Large intestine (tissue), 3 donors: ENCODE data around the gene ZNF697. TPM values are rescaled to one million over a fixed set of nuclear protein-coding genes. Genes with fewer than 3 reads are reported as not detected.
"Not testable (repeated sequence)": the region's sequence is repeated elsewhere in the genome, so short reads cannot be mapped to it uniquely, and the experiment has no call there.

ENCODE experiments used
- DNase-seq, 2 donors: peaks; one replicate each; pipeline versions ENCODE4 v3.0.0 to v3.0.0-alpha.2; 2013
- H3K27ac ChIP-seq: one replicate; pipeline ENCODE4 v1.5.1; 2013; ENCODE audit warnings: low read length
- H3K27me3 ChIP-seq: 2 replicates; pipeline ENCODE4 v1.6.1; 2013; ENCODE audit warnings: low read length; ENCODE audit not compliant: control insufficient read depth, insufficient read depth
- H3K36me3 ChIP-seq: 2 replicates; pipeline ENCODE4 v1.6.1; 2013; ENCODE audit warnings: low read length; ENCODE audit not compliant: control insufficient read depth, insufficient read depth
- H3K4me1 ChIP-seq: one replicate; pipeline ENCODE4 v1.6.1; 2013; ENCODE audit warnings: low read length; ENCODE audit not compliant: control insufficient read depth, insufficient read depth
- H3K4me3 ChIP-seq: one replicate; pipeline ENCODE4 v1.5.1; 2013; ENCODE audit warnings: low read length
- H3K9me3 ChIP-seq: one replicate; pipeline ENCODE4 v1.6.1; 2013; ENCODE audit warnings: mild to moderate bottlenecking, low read depth, low read length, moderate library complexity; ENCODE audit not compliant: control insufficient read depth
- WGBS: methylation state at CpG from one replicate; pipeline ENCODE4 v1.1.5; 2013; ENCODE audit warnings: low lambda C conversion rate; ENCODE audit not compliant: insufficient coverage; 5-methylcytosine and 5-hydroxymethylcytosine counted together
- polyA plus RNA-seq: library from polyadenylated mRNA; unstranded; fragments of 120-200 nt; gene quantifications from one replicate; pipeline ENCODE4 v1.2.1, GENCODE V29; 2013

The ZNF697 gene
- polyA plus RNA-seq, 1 donor: 9.0 TPM

GRCh38 chr1:119617751-119618691 is 30.0 kb downstream of the ZNF697 start:
- H3K27ac ChIP-seq: no peak overlapping the region
- no peak for DNase-seq

GRCh38 chr1:119616748-119617147 is 31.3 kb downstream of the ZNF697 start:
- H3K4me3 ChIP-seq, H3K36me3 ChIP-seq, H3K4me1 ChIP-seq, H3K9me3 ChIP-seq, DNase-seq, H3K27ac ChIP-seq, H3K27me3 ChIP-seq: not testable (repeated sequence)
- WGBS: no CpG with 5 or more reads among the region's 1 CpG

More at GRCh38 chr1:119617751-119618691, 30.0 kb downstream of the ZNF697 start:
- Histone ChIP-seq H3K36me3 (peaks cover 12% of the 10 kb centered on the region), H3K9me3 (peaks cover 6% of the 10 kb centered on the region), H3K27me3 (no peaks in the 10 kb centered on the region), H3K4me1 (peaks cover 10% of the 10 kb centered on the region), H3K4me3 (no peak overlapping the region)
- WGBS: 100% methylated on average over 1 of the region's 5 CpGs

- H3K36me3 ChIP-seq, H3K9me3 ChIP-seq, H3K27ac ChIP-seq, DNase-seq, H3K4me1 ChIP-seq, H3K4me3 ChIP-seq, H3K27me3 ChIP-seq: not testable (repeated sequence)
- no CpG with 5 or more reads among the region's 7 CpGs for WGBS
Observed at GRCh38 chr1:119615100-119615499, 33.0 kb downstream of the ZNF697 start.

- DNase-seq: peak; percentile 71 to 78
- no peaks in the 10 kb centered on the region for H3K27me3 ChIP-seq
- no peaks in the 10 kb centered on the region for H3K9me3 ChIP-seq
- H3K36me3 ChIP-seq: peaks cover 1% of the 10 kb centered on the region
- WGBS: 67% methylated on average over 3 of the region's 9 CpGs
- no peak overlapping the region for H3K27ac ChIP-seq
- no peak overlapping the region for H3K4me3 ChIP-seq
- peaks cover 5% of the 10 kb centered on the region for H3K4me1 ChIP-seq
Observed at GRCh38 chr1:119613769-119614720, 34.0 kb downstream of the ZNF697 start.

GRCh38 chr1:119611701-119612113 is 36.4 kb downstream of the ZNF697 start:
- WGBS: no CpG with 5 or more reads among the region's 8 CpGs
- H3K4me3 ChIP-seq: no peak overlapping the region
- no peaks in the 10 kb centered on the region for H3K27me3 ChIP-seq
- H3K9me3 ChIP-seq: no peaks in the 10 kb centered on the region
- H3K36me3 ChIP-seq: no peaks in the 10 kb centered on the region
- DNase-seq: peak; percentile 56 to 69
- H3K27ac ChIP-seq: no peak overlapping the region
- H3K4me1 ChIP-seq: no peaks in the 10 kb centered on the region

- not testable (repeated sequence) for H3K27me3 ChIP-seq, H3K36me3 ChIP-seq, DNase-seq, H3K4me1 ChIP-seq, H3K4me3 ChIP-seq, H3K27ac ChIP-seq, H3K9me3 ChIP-seq
- no CpG with 5 or more reads among the region's 6 CpGs for WGBS
Observed at GRCh38 chr1:119608816-119609215, 39.2 kb downstream of the ZNF697 start.

GRCh38 chr1:119607087-119607807 is 40.8 kb downstream of the ZNF697 start:
- not testable (repeated sequence) for H3K4me1 ChIP-seq, H3K4me3 ChIP-seq, H3K27ac ChIP-seq, DNase-seq, H3K27me3 ChIP-seq, H3K36me3 ChIP-seq, H3K9me3 ChIP-seq
- WGBS: no CpG with 5 or more reads among the region's 6 CpGs

GRCh38 chr1:119606394-119606793 is 41.7 kb downstream of the ZNF697 start:
- Histone ChIP-seq H3K9me3 (peaks cover 4% of the 10 kb centered on the region), H3K4me3 (no peak overlapping the region), H3K36me3 (no peaks in the 10 kb centered on the region), H3K27me3 (no peaks in the 10 kb centered on the region), H3K4me1 (peaks cover 5% of the 10 kb centered on the region), H3K27ac (no peak overlapping the region)
- DNase-seq: no peak
- no CpG with 5 or more reads among the region's 1 CpG for whole genome bisulfite sequencing

- Histone ChIP-seq H3K27me3 (no peaks in the 10 kb centered on the region), H3K4me3 (no peak overlapping the region), H3K4me1 (peaks cover 11% of the 10 kb centered on the region), H3K27ac (no peak overlapping the region), H3K36me3 (no peaks in the 10 kb centered on the region), H3K9me3 (peaks cover 4% of the 10 kb centered on the region)
- WGBS: no CpG with 5 or more reads among the region's 3 CpGs
- no peak for DNase-seq
Observed at GRCh38 chr1:119605686-119606085, 42.4 kb downstream of the ZNF697 start.

- H3K4me3 ChIP-seq, H3K36me3 ChIP-seq, H3K9me3 ChIP-seq, H3K27ac ChIP-seq, H3K27me3 ChIP-seq, DNase-seq: not testable (repeated sequence)
- no CpG with 5 or more reads among the region's 8 CpGs for WGBS
- H3K4me1 ChIP-seq: peaks cover 11% of the 10 kb centered on the region
Observed at GRCh38 chr1:119605080-119605479, 43.0 kb downstream of the ZNF697 start.
